Nephron progenitor cell (in vitro differentiated cells): ENCODE results near the gene MAP3K5.

Experiments used
- DNase-seq: peaks from one replicate; pipeline ENCODE4 v3.0.0; 2021
- H3K27ac Mint-ChIP-seq: 2 replicates; pipeline ENCODE4 v1.8.0; 2021; ENCODE audit warnings: mild to moderate bottlenecking, moderate library complexity, mixed read lengths
- H3K27me3 Mint-ChIP-seq: 2 replicates; pipeline ENCODE4 v1.8.0; 2021; ENCODE audit warnings: mild to moderate bottlenecking, low read depth, mixed read lengths; ENCODE audit not compliant: poor library complexity
- H3K36me3 Mint-ChIP-seq: 2 replicates; pipeline ENCODE4 v1.8.0; 2021; ENCODE audit warnings: low read depth, mixed read lengths
- H3K4me1 Mint-ChIP-seq: 2 replicates; pipeline ENCODE4 v1.8.0; 2021; ENCODE audit warnings: mixed read lengths
- H3K4me3 Mint-ChIP-seq: 2 replicates; pipeline ENCODE4 v1.8.0; 2021; ENCODE audit warnings: mild to moderate bottlenecking, moderate library complexity, mixed read lengths
- H3K9me3 Mint-ChIP-seq: 2 replicates; pipeline ENCODE4 v1.8.0; 2021; ENCODE audit warnings: mild to moderate bottlenecking, moderate library complexity, mixed read lengths
- CTCF ChIP-seq: fragments of 200-600 bp; sonication (generic); IDR thresholded peaks from 2 replicates; pipeline ENCODE4 v1.5.0; 2021; ENCODE audit warnings: antibody characterized with exemption

Gene MAP3K5

DNA sequence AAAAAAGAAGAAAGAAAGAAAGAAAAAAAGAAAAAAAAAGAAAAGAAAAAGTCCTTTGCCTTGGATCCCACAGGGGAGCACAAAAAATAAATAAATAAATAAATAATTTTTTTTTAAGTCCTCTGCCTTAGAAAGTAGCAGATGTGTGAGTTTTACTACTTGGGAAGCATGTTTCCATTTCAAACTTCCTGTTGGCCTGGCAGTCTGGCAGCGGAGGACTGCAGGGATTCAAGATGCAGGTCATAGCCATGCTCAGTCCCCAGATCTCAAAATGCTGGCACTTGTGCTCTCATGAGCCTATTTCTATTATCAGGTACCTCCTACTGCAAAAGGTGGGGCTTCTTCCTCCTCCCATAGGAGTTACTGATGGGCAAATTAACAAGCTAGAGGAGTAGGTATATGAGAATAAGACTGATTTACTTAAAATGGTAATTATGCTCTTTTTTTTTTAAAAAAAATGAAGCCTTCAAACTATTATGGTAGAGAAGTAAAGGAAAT, 187.9 kb downstream of the MAP3K5 start:
- Mint-ChIP-seq H3K36me3 (no peaks in the 10 kb centered on the region), H3K27ac (no peak overlapping the region), H3K4me3 (no peak overlapping the region), H3K27me3 (peaks cover 3% of the 10 kb centered on the region), H3K9me3 (no peaks in the 10 kb centered on the region), H3K4me1 (peaks cover 12% of the 10 kb centered on the region)
- TF ChIP-seq CTCF, result no peak
- DNase-seq, result no peak

DNA sequence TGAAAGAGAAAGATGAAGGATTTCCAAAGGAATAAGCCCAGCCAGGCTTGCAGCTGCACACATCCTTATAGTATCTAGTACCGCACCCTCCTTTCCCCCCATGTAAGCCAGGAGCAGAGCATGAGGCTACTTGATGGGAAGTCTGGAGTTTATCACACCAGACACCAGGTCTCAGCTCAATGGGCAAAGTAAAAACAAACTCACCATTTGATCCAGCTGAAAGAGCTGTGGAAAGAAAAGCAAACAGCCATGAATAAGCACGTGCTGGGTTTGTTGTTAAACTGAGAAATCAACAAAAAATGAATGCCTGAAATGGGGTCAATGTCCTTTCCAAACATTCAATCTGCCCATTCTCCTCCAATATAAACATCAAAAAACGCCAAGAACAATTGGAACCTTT, 191.5 kb downstream of the MAP3K5 start:
- peaks cover 12% of the 10 kb centered on the region for H3K4me1 Mint-ChIP-seq
- TF ChIP-seq CTCF, result no peak
- no peaks in the 10 kb centered on the region for H3K27me3 Mint-ChIP-seq
- no peak for DNase-seq
- no peak overlapping the region for H3K4me3 Mint-ChIP-seq
- H3K36me3 Mint-ChIP-seq, result no peaks in the 10 kb centered on the region
- no peaks in the 10 kb centered on the region for H3K9me3 Mint-ChIP-seq
- H3K27ac Mint-ChIP-seq, result no peak overlapping the region

DNA sequence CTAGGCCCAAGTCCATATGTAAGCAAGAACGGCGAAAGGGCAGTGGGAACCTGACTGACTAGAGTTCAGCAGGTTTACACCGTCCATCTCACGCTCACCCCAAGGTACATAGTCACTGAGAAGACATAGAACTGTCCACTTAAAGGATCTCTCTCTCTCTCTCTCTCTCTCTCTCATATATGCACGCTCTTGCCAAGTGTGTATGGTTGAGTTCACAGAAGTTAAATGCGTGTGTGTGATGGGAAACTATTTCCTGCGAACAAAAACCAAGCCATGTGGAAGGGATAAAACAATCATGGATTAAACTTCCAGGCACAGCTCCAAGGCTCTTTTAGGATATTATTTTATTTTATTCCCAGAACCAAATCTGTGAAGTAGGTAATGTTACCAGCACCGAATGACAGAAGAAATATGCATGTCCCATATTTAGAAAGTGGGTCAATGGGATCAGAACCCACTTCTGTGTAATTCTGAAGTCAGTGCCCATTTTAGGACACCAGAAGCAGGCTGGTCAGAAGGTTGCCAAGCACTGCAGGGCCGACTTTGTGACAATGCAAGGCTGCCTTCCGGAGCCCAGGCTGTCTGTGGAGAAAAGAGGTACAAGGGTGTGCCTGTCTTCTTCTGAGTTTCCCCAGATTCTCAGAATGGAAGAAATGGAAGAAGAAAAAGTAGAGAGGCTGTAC, 192.8 kb downstream of the MAP3K5 start:
- H3K4me1 Mint-ChIP-seq, result peaks cover 12% of the 10 kb centered on the region
- no peaks in the 10 kb centered on the region for H3K36me3 Mint-ChIP-seq
- no peak overlapping the region for H3K27ac Mint-ChIP-seq
- H3K9me3 Mint-ChIP-seq, result no peaks in the 10 kb centered on the region
- DNase-seq, result no peak
- no peak overlapping the region for H3K4me3 Mint-ChIP-seq
- TF ChIP-seq CTCF, result no peak
- H3K27me3 Mint-ChIP-seq, result no peaks in the 10 kb centered on the region

GRCh38 chr6:136598048-136598447, 194.2 kb downstream of the MAP3K5 start:
- no peaks in the 10 kb centered on the region for H3K27me3 Mint-ChIP-seq
- peaks cover 12% of the 10 kb centered on the region for H3K4me1 Mint-ChIP-seq
- H3K36me3 Mint-ChIP-seq, result no peaks in the 10 kb centered on the region
- no peaks in the 10 kb centered on the region for H3K9me3 Mint-ChIP-seq
- no peak for TF ChIP-seq CTCF
- no peak overlapping the region for H3K27ac Mint-ChIP-seq
- no peak for DNase-seq
- H3K4me3 Mint-ChIP-seq, result no peak overlapping the region

GRCh38 chr6:136594671-136595070, 197.6 kb downstream of the MAP3K5 start:
- DNase-seq, result no peak
- no peaks in the 10 kb centered on the region for H3K36me3 Mint-ChIP-seq
- H3K4me1 Mint-ChIP-seq, result no peaks in the 10 kb centered on the region
- no peaks in the 10 kb centered on the region for H3K27me3 Mint-ChIP-seq
- no peak overlapping the region for H3K4me3 Mint-ChIP-seq
- no peak overlapping the region for H3K27ac Mint-ChIP-seq
- TF ChIP-seq CTCF, result no peak
- H3K9me3 Mint-ChIP-seq, result peaks cover 6% of the 10 kb centered on the region
